GM21390 (cell line): ENCODE data around the gene NAPG.
"Not testable (repeated sequence)": the region's sequence is repeated elsewhere in the genome, so short reads cannot be mapped to it uniquely, and the experiment has no call there.

ENCODE experiments used
- ATAC-seq: cut with Tn5 transposase; IDR thresholded peaks from one replicate; pipeline ENCODE4 v1.9.1; 2021; ENCODE audit not compliant: unreplicated experiment

The NAPG gene

GRCh38 chr18:10577842-10578572 is 52.2 kb downstream of the NAPG start:
- not testable (repeated sequence) for ATAC-seq

DNA sequence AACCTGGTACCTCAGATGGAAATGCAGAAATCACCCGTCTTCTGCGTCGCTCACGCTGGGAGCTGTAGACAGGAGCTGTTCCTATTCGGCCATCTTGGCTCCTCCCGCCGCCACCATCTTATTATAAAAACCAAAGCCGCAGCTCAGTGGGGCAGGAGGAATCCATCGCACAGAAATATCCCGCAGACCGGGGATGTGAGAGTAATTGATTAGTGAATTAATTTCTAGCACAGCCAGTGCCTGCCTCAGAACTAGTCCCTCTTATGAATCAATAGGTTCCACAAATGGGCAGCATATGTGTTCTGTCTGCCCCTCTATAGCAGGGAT is 52.7 kb downstream of the NAPG start:
- not testable (repeated sequence) for ATAC-seq

- no peak for ATAC-seq
Measured at GRCh38 chr18:10579079-10579867, 53.4 kb downstream of the NAPG start.

DNA sequence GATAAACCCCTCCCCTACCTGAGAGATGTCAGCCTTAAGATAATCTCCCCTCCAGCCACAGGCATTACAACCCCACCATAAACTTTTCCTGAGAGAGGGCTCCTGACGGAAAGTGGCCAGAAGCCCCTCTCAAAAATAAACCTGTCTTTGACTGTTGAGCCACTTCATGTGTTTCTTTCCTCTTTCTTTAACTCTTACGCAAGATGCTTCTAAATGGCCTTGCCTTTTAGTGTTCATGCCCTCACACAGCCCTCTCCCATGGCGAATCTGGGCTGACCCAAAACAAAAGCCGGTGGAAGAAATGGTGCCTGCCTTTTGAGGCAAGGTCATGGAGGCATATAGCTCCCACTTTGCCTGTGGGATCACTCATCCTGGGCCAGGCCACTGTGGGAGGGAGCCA is 54.4 kb downstream of the NAPG start:
- ATAC-seq = no peak

GRCh38 chr18:10585260-10585659 is 59.4 kb downstream of the NAPG start:
- ATAC-seq = no peak

DNA sequence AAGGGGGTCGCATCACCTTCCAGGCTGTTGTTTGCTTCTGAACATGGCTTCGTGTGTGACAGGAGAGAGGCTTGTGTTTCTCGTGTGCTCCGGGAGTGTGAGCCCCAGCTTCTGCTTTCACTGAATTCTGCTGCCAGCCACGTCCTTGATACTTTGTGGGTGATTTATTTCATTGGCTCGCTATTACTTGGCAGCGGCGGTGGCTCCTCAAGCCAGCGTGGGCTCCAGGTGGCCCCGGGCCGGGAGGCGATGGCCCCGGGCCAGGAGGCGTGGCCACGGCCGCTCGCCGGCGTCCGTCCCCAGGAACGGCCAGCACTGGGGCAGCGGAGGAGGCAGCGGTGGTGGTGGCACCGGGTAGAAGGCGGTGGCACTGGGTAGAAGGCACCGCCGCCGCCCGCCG is 63.1 kb downstream of the NAPG start:
- no peak for ATAC-seq

DNA sequence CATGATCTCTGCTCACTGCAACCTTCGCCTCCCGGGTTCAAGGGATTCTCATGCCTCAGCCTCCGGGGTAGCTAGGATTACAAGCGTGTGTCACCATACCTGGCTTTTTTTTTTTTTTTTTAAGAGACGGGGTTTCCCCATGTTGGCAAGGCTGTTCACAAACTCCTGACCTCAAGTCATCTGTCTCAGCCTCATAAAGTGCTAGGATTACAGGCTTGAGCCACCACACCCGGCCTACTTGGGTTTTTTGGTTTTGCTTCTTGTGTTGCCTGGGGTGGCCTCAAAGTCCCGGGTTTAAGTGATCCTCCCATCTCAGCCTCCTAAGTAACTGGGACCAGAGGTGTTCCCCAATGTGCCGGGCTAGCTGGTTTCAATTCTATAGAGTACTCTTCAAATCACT is 64.6 kb downstream of the NAPG start:
- no peak for ATAC-seq

DNA sequence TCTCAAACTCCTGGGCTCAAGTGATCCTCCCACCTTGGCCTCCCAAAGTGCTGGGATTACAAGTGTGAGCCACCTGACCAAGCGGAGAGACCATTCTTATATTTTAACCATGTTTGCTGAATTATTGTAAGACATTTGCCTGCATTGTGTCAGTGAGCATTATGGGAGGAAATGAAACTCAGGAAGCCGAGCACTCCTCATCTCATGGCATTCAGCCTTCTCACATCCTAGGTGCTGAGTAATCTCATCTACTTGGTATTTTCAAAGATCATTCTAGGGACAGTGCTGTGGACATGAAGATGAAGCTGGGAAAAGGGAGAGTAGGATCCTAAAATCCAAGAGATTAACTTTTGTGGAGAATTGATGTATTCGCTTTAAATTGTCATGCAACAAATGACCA is 66.1 kb downstream of the NAPG start:
- no peak for ATAC-seq

- not testable (repeated sequence) for ATAC-seq
Measured at GRCh38 chr18:10593366-10594022, 67.7 kb downstream of the NAPG start.

GRCh38 chr18:10595917-10596316 is 70.1 kb downstream of the NAPG start:
- not testable (repeated sequence) for ATAC-seq

DNA sequence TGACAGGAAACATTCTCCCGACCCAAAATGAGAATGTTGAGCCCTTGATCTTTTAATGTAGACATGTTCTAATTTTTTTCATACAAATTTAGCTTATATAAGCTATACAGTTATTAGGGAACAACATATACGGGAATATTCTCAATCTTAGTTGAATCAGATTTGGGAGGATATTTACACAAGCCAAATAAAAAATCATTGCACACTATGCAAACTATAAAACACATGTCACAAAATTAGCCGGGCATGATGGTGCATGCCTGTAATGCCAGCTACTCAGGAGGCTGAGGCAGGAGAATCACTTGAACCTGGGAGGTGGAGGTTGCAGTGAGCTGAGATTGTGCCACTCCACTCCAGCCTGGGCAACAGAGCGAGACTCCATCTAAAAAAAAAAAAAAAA is 71.9 kb downstream of the NAPG start:
- not testable (repeated sequence) for ATAC-seq

DNA sequence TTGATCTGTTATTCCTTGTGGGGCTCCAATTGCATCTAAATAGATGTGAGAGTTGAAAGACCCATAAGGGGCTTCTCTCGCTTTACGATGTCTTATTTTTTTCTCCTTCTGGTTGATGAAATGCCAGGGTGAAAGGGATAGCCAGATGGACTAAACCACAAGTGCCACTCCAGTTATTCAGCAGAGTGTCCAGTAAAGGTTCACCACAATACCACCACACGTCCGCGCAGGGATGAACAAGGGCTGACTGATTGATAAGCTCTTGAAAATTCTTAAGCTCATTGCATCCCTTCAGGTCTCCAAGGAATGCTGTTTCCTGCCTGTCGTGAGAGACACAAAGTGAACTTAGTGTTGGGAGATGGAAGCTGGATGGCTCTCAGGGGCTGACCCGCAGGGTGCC is 74.9 kb downstream of the NAPG start:
- ATAC-seq = not testable (repeated sequence)
